Epithelial cell of proximal tubule (primary cell): ENCODE measurements around the gene MATN3. TPM values are rescaled to one million over a fixed set of nuclear protein-coding genes. Genes with fewer than 3 reads are reported as not detected.

Experiments
- DNase-seq: peaks from one replicate; pipeline ENCODE4 v3.0.0-alpha.2; 2011; ENCODE audit warnings: low read depth
- H3K4me3 ChIP-seq: 2 replicates; pipeline ENCODE4 v1.5.1; 2011; ENCODE audit warnings: low read depth, mild to moderate bottlenecking, low read length
- CTCF ChIP-seq: conservative IDR thresholded peaks from 2 replicates; pipeline ENCODE4 v1.5.1; 2012; ENCODE audit warnings: low read depth, mild to moderate bottlenecking, low read length
- total RNA-seq: library from RNA; depleted of rRNA; stranded (reverse); fragments of >200 nt; gene quantifications from 2 replicates; pipeline ENCODE4 v1.2.3, GENCODE V29; 2015

MATN3 gene
- total RNA-seq, 1 donor from 2014 or later = 9.8 TPM

GRCh38 chr2:19989667-19990415, 22.6 kb downstream of the MATN3 start, which contains the start of gene WDR35:
TSS of gene WDR35 (minus strand) at chr2:19990105. CDS start at chr2:19990015, 90 bp downstream.
- no peak for DNase-seq
- TF ChIP-seq CTCF = no peak
- H3K4me3 ChIP-seq = peak within 1 kb of the TSS; percentile 89

GRCh38 chr2:19989342-19989666, 23.2 kb downstream of the MATN3 start:
- no peak for TF ChIP-seq CTCF
- peak overlapping the region; percentile 89 for H3K4me3 ChIP-seq
- no peak for DNase-seq

GRCh38 chr2:19988600-19988999, 23.9 kb downstream of the MATN3 start:
- H3K4me3 ChIP-seq = peak overlapping the region; percentile 89
- no peak for DNase-seq
- TF ChIP-seq CTCF = no peak

- no peak overlapping the region for H3K4me3 ChIP-seq
- no peak for TF ChIP-seq CTCF
- DNase-seq = no peak
Observed at GRCh38 chr2:19987936-19988335, 24.5 kb downstream of the MATN3 start.

- no peak overlapping the region for H3K4me3 ChIP-seq
- DNase-seq = no peak
- no peak for TF ChIP-seq CTCF
Observed at GRCh38 chr2:19982268-19982667, 30.2 kb downstream of the MATN3 start.

- TF ChIP-seq CTCF = no peak
- DNase-seq = no peak
- no peak overlapping the region for H3K4me3 ChIP-seq
Observed at GRCh38 chr2:19979932-19980331, 32.5 kb downstream of the MATN3 start.

- TF ChIP-seq CTCF = no peak
- no peak overlapping the region for H3K4me3 ChIP-seq
- no peak for DNase-seq
Observed at GRCh38 chr2:19973466-19973865, 39.0 kb downstream of the MATN3 start.
